GM19467 (cell line): ENCODE results near the gene ZNF385A.

Experiments used
- ATAC-seq: cut with Tn5 transposase; IDR thresholded peaks from one replicate; pipeline ENCODE4 v1.9.1; 2021; ENCODE audit warnings: mild to moderate bottlenecking, moderate library complexity; ENCODE audit not compliant: unreplicated experiment

Gene ZNF385A, protein sequence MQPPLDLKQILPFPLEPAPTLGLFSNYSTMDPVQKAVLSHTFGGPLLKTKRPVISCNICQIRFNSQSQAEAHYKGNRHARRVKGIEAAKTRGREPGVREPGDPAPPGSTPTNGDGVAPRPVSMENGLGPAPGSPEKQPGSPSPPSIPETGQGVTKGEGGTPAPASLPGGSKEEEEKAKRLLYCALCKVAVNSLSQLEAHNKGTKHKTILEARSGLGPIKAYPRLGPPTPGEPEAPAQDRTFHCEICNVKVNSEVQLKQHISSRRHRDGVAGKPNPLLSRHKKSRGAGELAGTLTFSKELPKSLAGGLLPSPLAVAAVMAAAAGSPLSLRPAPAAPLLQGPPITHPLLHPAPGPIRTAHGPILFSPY

DNA sequence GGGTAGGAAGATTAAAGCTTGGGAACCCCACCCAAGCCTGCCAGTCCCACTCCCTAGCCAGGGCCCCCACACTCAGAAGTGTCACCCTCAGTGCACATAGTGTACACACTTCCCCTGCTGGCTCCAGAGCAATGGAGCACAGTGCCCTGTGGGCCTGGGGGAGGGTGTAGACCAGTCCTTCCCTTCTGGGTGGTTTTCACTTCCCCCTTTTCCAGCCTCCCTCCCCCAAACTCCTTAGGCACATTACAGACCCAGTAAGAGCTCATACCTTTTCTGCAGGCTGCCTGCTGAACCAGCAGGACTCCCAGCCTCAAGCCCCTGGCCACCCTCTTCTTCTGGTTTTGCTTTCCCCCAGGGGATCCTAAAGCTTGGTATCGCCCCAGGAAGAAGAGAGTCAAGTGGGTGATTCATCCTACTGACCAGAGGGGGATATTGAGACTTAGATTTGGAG is at the start of gene ZNF385A:
ZNF385A (minus strand) TSS at position 143 of the 451 bp plus-strand sequence. CDS start 219 bp downstream, outside the sequence.
- ATAC-seq = no peak

DNA sequence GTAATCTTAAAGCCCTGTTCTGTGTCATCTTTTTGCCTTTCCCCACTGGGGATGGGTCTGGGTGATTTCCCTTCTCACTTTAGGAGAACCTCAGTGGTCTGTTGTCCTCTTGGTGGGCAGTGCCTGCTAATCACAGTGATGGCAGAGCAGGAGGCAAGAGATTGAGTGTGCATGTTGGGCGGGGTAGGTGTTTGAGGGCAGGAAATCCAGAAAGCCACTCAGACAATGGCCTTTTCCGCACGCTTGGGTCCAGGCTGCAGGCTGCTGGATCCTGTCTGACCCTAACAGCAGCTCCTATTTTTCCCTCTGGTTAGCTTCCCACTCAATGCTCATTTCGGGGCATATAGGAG is 48.3 kb upstream of the ZNF385A start:
- no peak for ATAC-seq

DNA sequence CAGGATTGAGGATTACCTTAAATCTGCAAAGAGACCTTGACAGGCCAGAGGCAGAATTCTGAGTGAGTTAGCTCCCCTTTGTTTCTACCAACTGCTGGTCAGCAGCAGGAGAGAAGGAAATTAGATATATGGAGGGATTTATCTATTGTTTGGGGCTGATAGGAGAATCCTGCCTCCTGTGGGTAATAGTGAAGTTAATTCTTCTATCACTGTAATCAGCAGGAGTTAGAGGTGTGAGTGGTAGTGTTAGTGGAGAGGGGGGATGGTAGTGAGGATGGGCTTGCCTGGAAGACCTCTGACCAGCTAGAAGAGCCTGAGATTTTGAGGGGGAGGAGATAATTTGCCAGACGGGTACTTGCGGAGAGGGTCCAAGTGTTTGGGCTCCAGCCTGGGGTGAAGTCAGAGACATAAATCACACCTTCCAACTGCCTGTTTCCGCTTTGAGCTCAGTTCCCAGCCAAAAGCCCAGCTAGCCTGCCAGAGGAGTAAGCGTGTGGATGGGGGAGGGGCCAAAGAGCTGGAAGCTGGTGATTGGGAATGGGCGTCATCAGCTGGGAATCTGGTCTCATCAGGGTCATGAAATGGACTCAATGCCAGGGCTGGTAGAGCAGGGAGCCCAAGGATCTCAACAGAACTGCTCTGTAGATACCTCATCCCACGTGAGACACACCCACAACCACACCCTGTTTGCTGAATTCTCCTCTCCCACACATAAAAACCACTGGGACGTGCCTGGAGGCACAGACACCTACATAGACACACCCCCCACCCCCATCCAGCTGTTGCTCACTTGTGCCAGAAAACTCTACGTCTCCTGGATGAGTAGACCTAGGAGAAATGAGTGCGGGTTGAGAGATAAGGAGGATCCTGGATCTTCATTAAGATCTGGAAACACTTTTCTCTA is 47.6 kb upstream of the ZNF385A start:
- no peak for ATAC-seq

DNA sequence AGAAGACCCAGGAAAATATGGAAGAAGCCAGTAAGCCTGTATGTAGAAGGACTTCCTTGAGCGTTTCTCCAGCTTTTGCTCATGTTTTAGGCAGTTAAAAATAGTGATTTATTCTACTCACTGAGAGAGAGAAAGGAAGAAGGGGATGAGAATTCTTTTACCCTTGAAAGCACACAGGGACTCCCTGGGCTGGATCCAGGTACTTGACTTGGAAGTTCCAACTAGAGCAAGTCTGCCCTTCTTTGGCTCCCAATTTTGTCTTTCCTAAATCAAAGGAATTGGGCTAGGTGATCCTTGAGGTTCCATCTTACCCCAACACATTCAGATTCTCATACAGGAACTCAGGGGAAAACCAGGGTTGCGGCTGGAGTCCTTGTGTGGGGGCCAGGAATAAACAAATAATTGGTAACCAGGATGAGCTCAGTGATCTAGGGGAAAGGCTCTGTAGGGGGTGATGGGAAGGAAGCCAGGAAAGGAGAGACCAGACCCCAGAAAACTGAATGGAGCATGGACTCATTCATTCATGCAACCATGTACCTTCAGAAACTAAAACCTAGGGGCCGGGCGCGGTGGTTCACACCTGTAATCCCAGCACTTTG is 46.0 kb upstream of the ZNF385A start:
- ATAC-seq = no peak

DNA sequence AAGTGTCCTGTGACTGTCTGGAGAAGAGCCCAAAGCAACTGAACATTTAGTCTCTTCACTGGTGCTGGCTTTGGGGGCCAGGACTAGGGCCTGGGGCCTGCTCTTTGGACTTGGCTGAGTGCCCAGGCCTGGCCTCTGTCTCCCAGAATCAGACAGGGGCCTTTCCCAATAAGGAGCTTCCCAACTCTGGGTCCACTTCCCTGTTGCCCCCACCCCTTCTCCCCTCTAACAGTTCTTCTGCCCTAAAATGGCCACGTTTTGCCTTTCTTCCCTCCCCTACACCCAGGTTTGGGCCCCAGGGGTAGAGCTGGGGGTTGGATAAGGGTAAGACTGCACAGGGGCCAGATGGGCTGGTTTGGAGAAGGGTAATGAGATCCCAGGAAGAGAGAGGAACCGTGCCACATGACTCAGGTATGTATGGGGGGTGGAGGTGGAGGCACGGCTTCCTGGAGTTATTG is 44.5 kb upstream of the ZNF385A start:
- ATAC-seq = no peak

DNA sequence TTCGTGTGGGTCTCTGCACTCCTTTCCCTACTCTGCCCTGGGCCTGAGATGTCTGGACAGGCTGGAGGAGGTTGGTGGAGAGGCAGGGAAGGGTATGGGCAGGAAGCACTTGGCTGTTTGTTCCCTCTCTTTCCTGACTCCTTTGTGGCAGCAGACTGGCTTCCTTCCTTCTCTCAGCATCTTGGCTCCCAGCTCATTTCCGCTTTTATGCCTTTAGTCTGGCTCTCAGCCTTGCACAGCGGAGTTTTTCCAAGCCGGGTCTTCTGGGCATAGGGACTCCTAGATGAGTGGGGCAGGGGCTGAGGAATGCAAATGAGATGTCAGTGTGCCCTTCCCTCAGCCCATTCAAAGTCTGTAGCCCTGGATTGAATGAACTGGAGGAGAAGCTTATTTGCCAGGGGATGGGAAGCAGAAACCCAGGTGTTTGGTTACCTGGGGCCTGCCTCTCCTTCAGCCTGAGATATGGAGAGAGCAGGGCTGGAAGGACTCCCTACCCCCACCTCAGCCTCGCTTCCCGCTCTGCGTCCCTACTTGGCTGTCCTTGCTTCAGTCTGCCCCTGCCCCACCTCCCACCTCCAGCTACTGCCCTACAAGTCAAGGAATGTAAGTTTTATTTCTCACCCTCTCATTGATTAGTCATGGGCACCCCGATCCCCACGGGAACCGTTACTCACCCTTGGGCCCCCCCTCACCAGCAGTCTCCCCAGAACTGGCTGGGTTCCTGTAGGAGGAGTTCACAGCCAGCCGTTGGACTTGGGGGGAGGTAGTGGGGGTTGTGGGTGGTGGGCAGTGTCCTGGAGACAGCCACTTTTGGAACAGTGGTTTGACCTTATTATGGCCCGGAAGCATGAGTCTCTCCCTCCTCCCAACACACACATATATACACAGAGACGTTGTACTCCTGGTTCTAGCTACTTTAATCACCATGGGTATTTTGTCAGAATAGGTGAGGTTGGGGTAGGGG is 43.8 kb upstream of the ZNF385A start:
- ATAC-seq = no peak

DNA sequence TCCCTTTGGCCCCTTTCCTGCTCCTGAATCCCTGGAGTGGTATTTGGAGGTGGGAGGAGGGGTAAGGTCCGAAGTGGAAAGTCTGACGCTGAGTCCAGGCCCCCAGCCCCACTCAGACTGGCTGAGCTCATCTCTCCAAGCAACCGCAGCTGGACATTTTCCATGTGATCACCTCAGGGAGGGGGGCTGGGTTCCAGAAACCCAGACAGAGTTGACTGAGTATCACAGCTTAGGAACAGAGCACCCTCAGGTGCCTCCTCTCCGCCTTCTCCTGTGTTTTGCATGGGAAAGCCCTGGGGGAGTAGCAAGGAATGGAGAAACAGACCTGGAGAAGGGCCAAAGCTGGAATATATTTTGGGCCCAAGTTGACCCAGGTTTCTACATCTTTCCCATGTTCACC is 42.6 kb upstream of the ZNF385A start:
- no peak for ATAC-seq

DNA sequence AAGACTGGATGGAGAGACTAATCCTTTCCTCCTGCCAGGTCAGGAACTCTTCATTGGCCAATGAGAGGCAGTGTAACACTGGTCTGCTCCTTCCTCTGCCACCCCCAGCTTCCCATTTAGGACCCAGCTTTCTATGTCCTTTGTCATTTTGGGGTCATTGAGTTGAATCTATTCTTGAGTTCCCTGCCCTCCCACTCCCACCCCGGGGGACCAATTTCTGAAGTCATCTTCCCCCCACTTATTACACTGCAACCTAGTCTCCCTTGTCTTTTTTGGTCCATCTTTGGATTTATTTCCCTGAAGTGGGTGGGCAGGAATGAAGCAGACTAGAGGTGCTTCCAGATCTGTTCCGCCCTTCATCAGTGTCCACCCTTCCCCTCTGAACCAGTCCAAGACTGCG is 42.2 kb upstream of the ZNF385A start:
- no peak for ATAC-seq

DNA sequence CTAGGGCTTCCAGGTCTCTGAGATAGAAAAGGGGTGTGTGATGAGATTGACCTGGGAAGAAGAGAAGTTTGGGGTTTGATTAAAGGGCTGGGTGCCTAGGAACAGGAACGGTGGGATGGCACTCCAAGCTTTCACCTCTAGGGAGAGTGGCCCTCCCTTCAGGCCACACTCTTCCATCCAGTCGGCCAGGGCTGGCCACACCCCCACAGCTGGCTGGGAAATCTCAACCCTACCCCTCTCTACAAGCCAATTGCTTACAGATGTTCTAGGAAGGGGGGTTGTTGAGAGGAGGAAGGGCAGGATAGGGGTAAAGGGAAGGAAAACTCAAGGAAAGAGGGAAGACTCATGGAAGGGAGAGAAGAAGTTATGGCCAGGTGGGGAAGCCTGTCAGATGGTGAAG is 41.2 kb upstream of the ZNF385A start:
- ATAC-seq = no peak

DNA sequence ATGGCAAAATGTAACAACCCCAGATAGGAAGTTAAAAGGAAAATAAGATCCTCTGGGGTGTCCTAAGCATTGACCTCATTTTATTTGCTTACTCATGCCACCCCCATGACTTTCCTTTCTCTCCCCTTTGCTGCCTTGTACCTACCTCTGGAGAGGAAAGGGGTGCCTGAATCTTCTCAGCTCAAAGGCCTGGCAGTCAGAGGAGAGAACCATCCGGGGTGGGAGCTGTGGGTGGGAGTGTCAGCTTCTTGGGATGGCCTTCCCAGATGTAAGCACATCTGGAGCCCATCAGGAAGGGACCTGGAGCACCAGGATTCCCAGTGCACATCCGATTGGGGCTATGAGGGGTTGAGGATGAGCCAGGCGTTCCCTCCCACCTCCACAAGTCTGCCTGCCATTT is 39.7 kb upstream of the ZNF385A start:
- ATAC-seq = no peak

DNA sequence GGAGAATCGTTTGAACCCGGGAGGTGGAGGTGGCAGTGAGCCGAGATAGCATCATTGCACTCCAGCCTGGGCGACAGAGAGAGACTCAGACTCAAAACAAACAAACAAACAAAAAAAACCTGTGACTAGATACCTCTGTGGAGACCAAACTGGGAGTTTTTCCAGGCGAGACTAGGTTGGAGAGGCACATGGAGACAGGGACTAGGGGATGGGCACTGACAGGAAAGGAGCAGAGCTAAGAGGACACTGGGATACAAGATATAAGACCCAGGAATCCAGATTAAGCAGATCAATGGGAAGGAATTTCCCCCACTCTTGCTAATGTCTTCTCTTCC is 39.2 kb upstream of the ZNF385A start:
- ATAC-seq = no peak

DNA sequence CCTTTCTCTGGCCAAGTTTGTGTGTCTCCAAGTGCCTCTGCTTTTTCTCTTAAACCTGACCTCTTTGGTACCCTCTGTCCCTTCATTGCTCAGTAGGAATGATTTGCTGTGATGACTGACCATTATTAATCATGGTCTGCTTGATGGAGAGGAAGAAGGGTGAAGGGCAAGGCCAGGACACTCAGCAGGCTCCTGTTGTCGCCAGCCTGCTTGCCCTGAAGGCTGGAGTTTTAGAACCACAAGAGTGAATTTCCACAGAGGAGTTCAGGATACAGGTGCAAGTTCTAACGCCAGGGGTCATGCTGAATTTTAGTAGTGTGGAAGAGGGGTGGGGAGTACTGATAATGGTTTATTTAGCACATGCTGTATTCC is 37.3 kb upstream of the ZNF385A start:
- no peak for ATAC-seq

DNA sequence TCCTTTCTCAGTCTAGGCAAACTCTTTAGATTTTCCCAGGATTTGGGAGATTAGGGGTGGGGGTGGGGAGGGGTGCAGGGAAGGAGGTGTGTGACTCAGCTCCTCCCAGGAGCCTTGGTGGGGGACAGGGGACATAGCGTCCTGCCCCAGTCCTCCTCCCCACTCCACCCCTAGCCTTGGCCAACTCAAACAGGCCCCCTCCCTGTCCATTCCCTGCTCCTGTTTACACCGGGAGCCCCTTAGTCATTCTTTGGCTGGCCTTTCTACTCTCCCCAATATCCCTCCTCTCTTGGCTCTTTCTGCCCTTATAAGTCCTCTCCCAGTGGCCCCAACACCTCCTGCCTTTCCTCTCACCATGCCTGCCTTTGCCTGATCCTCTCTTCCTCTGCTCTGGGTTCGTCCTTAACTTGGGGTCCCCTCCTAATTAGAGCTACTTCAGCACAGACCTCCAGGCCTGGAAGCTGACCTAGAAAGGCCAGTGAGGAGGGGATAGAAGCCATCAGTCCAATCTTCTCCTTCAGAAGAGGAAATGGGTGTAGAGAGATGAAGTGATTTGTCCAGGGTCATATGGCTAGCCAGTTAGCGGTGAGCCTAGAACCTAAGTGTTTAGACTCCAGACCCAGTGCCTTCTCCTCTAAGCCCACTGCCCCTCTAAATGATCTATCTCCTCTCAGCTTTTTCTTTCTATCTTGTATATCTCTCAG is 36.8 kb upstream of the ZNF385A start:
- ATAC-seq = no peak

DNA sequence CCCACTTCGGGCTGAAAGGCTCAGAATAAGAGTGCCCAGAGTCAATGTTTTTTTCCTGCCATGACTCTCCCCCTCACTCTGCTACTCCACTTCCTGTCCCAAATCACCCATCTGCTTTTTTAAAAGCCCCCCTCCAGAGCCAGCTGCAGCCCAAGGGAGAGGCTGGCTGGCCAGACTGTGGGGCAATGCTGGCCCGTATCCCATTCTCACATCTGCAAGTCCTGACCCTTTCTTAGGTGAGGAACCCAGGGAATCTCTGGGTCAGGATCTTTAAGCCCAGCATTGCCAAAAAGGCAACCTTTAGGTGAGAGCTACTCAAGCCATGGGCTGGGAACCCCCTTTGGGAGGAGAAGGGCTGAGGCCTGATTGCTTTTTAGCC is 36.2 kb upstream of the ZNF385A start:
- no peak for ATAC-seq

DNA sequence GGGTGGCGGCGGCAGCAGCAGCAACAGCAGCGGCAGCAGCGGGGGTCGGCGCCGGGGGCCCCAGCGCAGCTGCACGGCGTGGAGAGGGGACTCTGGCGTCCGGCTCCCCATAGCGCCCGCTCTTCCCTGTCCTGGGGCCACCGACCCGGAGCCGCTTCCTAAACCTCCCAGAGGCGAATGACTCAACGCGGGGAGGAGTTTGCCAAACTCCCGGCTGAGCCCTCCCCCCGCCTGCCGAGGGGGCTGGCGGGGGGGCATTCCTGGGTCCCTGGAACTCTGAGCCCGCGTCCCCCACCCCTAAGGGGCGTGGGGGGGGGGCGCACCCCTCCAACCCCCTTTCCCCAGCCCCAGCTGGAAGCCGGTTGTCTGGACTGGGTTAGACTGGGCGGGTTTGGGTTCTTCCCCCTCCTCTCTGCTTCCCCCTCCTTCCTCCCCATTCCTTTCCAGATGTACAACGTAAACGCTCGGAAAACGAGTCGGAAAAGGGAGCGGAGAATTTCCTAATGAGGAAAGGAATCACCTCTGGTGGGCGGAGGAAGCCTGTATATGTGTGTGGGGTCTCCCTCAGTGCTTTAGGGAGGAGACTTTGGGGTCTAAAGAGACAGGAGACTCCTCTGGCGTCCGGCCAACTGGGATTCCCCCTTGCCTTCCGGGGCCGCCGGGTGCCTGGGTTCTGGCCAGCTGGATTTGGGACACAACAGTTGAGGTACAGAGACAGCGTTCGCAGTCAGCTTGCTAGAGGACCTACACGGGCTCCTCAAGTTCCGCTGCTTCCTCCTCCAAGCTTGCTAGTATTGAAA is 34.8 kb upstream of the ZNF385A start, which contains the start of gene ITGA5:
ITGA5 (minus strand) TSS at position 179 of the 800 bp plus-strand sequence; CDS start at position 111, 68 bp downstream.
- no peak for ATAC-seq

DNA sequence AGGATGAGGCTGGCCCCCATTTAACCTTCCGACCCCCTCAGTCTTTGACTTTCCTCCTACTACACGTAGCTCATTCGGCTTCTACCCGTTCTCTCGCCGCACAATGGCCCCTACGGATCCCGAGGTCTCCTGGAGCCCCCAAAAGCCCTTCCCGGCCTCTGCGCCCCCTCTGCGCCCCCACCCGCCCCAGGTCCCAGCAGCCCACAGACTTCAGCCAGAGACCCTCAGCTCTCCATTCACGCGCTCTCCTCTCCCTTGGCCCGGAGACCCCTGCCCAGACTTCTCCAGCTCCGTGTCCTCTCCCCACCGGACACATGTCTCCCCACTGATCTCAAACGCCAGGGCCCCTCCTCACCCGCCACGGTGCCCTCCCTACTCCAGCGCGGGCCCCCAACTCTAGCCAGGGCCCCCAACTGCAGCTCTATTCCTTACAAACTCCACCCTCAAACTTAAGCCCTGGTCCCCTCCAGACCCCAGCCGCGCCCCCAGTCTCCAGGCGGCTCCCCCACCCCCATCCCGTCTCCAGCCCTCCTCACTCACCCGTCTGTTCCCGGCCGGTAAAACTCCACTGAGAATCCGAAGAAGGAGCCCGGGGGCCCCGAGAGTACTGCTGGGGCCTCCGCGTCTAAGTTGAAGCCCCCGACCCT is 34.0 kb upstream of the ZNF385A start:
- no peak for ATAC-seq

DNA sequence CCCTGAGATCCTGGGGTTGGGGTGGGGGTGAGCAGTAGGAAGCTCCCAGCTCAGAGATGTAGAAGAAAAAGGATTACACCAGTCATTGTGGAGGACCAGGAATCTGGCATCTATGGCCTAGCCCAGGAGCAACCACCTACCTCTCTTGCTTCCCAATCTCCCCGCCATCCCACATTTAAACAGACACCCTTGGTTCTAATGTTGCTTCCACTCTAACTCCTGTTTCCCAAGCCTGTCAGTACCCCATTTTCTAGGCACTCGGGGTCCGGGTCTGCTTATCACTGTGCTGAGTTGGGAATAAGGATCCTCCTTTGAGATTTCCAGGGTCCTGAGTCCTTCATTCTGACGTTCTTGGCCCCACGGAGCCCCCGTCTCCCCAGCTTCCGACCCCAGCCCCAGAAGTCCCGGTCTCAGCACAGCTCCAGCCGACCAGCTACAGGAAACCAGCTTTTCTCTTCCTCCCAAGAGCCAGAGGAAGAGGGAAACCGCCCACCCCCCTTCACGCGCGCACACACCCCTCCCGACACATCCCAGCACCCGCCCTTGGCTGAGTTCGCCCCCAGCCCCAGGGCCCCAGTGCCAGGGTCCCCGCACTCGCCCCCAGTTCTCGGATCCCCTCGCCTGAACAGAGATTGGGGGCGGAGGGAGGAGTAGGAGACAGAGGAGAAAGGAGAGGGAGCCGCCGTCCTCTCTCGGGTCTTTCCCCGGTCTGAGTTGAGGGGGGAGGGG is 33.3 kb upstream of the ZNF385A start:
- ATAC-seq = no peak
